ENCODE data around the gene RBKS. TPM values are rescaled to one million over a fixed set of nuclear protein-coding genes. Genes with fewer than 3 reads are reported as not detected.

Gene RBKS
- total RNA-seq, 4 donors from 2014 or later: 1.5 to 3.1 (median 2.1) TPM

GRCh38 chr2:27737676-27738348 lies 152.4 kb downstream of the RBKS start:
- TF ChIP-seq CTCF (IDR thresholded peaks at IDR 0.05; ENCODE audit: low read depth): no peak

DNA sequence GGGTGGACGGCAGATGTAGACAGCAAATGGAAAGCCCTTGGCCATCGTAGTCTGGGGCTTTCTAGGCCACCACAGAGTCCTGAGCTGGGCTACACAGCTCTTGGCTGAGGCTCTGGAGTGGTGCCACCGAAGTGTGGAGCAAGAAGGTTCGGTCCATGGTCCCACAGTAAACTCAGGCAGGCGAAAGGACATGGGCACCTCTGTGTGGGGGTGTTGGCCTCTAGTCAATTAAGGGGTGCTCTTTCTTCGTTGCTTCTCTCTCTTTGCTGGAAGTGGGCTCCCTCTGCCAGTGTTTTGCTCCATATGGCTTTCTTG lies 153.3 kb downstream of the RBKS start:
- no peak for TF ChIP-seq CTCF (IDR thresholded peaks at IDR 0.05; ENCODE audit: low read depth)

DNA sequence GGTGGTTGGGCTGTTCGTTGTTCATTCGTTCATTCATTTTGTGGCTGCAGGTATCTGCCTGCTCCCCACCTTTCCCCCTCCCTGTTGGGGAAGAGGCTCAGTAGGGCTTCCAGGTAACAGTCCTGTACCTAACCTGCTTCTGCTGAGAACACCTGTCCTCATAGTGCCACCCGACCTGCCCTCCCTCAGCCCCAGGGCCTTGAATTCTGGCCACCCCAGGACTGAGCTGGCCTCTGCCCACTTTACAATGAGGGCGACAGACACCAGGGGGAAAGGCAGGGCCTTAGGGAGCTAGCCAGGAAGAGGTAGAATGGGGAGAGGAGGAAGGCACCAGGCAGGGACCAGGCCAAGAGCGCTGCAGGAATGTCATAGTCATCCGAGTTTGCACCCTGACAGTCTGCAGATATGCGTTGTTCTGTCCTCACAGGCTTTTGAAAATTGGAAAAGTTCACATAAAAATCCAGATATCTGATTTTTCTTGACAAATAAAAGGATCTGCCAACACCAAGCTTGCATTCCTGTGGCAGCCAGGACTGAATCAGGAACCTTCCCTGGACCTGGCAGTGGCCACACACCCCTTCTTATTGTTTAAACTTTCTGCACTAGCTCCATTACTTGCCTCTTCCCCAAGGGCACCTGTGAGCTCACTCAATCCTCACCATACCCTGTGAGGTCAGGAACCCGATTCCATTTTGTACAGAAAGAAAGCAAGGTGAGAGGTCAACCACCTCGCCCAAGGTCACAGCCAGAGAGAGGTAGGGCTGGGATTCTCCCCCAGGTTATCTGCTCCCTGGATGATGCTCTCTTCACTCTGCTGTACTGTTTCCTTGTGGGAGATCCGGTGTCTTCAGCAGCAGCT lies 153.9 kb downstream of the RBKS start:
- no peak for TF ChIP-seq CTCF (IDR thresholded peaks at IDR 0.05; ENCODE audit: low read depth)

GRCh38 chr2:27735263-27735904 lies 154.8 kb downstream of the RBKS start:
- no peak for TF ChIP-seq CTCF (IDR thresholded peaks at IDR 0.05; ENCODE audit: low read depth)

- TF ChIP-seq CTCF (IDR thresholded peaks at IDR 0.05; ENCODE audit: low read depth): no peak
These were observed 155.9 kb downstream of the RBKS start for GRCh38 chr2:27734305-27734704.

Other genes starting within 250 kb of the RBKS start
- gene SUPT7L, start 226.8 kb downstream of the RBKS start, total RNA-seq: 10 to 100 TPM; 18.7 to 30.3 (median 23.3) TPM
- gene SLC4A1AP, start 226.5 kb downstream of the RBKS start, total RNA-seq: 10 to 100 TPM; 20.7 to 23.1 (median 22.3) TPM
- 100 to 1,000 TPM in 1 of 4 donors, 10 to 100 TPM in 3; 72.1 to 138 (median 82.6) TPM for gene MRPL33, start 118.7 kb downstream of the RBKS start, total RNA-seq
- gene BABAM2, start 342 bp upstream of the RBKS start, total RNA-seq: 10 to 100 TPM; 34.4 to 44.9 (median 38.3) TPM